GM12878 (cell line): ENCODE data around the gene ZNF3. TPM values are rescaled to one million over a fixed set of nuclear protein-coding genes. Genes with fewer than 3 reads are reported as not detected.

Experiments
- EP300 ChIP-seq, 2 experiments: fragments of 150-350 bp in 1 of 2; IDR thresholded peaks; 2 replicates each; pipeline ENCODE4 v1.6.1; 2011 to 2012; ENCODE audit warnings: low read depth in 2 of 2, low read length in 2 of 2, borderline replicate concordance in 1 of 2, improper control_type of control experiment in 1 of 2, inconsistent platforms in 1 of 2; ENCODE audit not compliant: control insufficient read depth in 1 of 2
- IKZF1 ChIP-seq: fragments of 450-650 bp; conservative IDR thresholded peaks from 2 replicates; pipeline ENCODE4 v1.6.1; 2017; ENCODE audit warnings: antibody characterized with exemption, mild to moderate bottlenecking
- KLF5 ChIP-seq: fragments of 450-650 bp; IDR thresholded peaks from 2 replicates; pipeline ENCODE4 v1.6.1; 2014; ENCODE audit warnings: mild to moderate bottlenecking; ENCODE audit not compliant: partially characterized antibody
- MEF2A ChIP-seq: IDR thresholded peaks from 2 replicates; pipeline ENCODE4 v1.6.1; 2011; ENCODE audit warnings: low read depth, mild to moderate bottlenecking, low read length, moderate library complexity; ENCODE audit not compliant: insufficient read depth
- MTA2 ChIP-seq: fragments of 450-650 bp; IDR thresholded peaks from 2 replicates; pipeline ENCODE4 v1.6.1; 2016; ENCODE audit warnings: low read depth, mild to moderate bottlenecking, moderate library complexity
- RAD51 ChIP-seq: fragments of 450-650 bp; IDR thresholded peaks from 2 replicates; pipeline ENCODE4 v1.6.1; 2016; ENCODE audit warnings: moderate library complexity, mild to moderate bottlenecking, inconsistent platforms
- RCOR1 ChIP-seq: conservative IDR thresholded peaks from 2 replicates; pipeline ENCODE4 v1.6.1; 2012; ENCODE audit warnings: low read depth, low read length, improper control_type of control experiment
- RFX5 ChIP-seq: IDR thresholded peaks from 2 replicates; pipeline ENCODE4 v1.6.1; 2011; ENCODE audit warnings: low read depth, low read length, improper control_type of control experiment
- SMAD5 ChIP-seq: IDR thresholded peaks from 2 replicates; pipeline ENCODE4 v1.6.1; 2016; ENCODE audit warnings: antibody characterized with exemption, low read depth
- SPI1 ChIP-seq: IDR thresholded peaks from 2 replicates; pipeline ENCODE4 v1.6.1; 2011; ENCODE audit warnings: low read depth, mild to moderate bottlenecking, low read length, moderate library complexity, borderline replicate concordance; ENCODE audit not compliant: insufficient read depth
- polyA plus RNA-seq, 11 experiments: library from polyadenylated mRNA; depleted of rRNA in 4 of 11; unstranded in 6 of 11; stranded (reverse) in 5 of 11; fragments of >200 nt; fragmentation: Nextera tagmentation in 4 of 11; fragmentation: Illumina TruSeq in 1 of 11; extraction: Ambion mirVana in 4 of 11; extraction: Trizol in 1 of 11; gene quantifications; 1 replicate in 1 of 11; 2 replicates in 10 of 11; pipeline versions ENCODE4 v1.2.1 to v1.2.3, GENCODE V29; 2011 to 2016; ENCODE audit warnings: inconsistent platforms in 2 of 11, missing spikeins in 2 of 11, low read depth in 1 of 11
- total RNA-seq, 4 experiments: library from RNA; depleted of rRNA in 3 of 4; stranded (reverse); fragments of >200 nt in 3 of 4; fragmentation: Illumina TruSeq in 1 of 4; extraction: Trizol in 1 of 4; gene quantifications; 2 replicates each; pipeline versions ENCODE4 v1.2.1 to v1.2.3, GENCODE V29; 2013 to 2021
- TF ChIP-seq, protein P1 (sequence below): fragments of 450-650 bp; IDR thresholded peaks from 2 replicates; pipeline ENCODE4 v1.6.1; 2016; ENCODE audit warnings: mild to moderate bottlenecking
- TF ChIP-seq, protein P2 (sequence below): fragments of 450-650 bp; IDR thresholded peaks from 2 replicates; pipeline ENCODE4 v1.6.1; 2014; ENCODE audit warnings: mild to moderate bottlenecking
- TF ChIP-seq, protein P3 (sequence below): IDR thresholded peaks from 2 replicates; pipeline ENCODE4 v1.6.1; 2012; ENCODE audit warnings: improper control_type of control experiment, low read depth, low read length; ENCODE audit not compliant: insufficient replicate concordance
- TF ChIP-seq, protein P4 (sequence below): fragments of 450-650 bp; IDR thresholded peaks from 2 replicates; pipeline ENCODE4 v1.6.1; 2018; ENCODE audit warnings: mild to moderate bottlenecking, low read depth, moderate library complexity; ENCODE audit not compliant: partially characterized antibody
- TF ChIP-seq, protein P5 (sequence below): fragments of 450-650 bp; IDR thresholded peaks from 2 replicates; pipeline ENCODE4 v1.6.1; 2018; ENCODE audit warnings: borderline replicate concordance, mild to moderate bottlenecking; ENCODE audit not compliant: partially characterized antibody

The ZNF3 gene
- total and polyA plus RNA-seq, 10 of the 15 experiments (the other 5 are each of a cell fraction or from before 2014, with no cell fraction given), result 17.2 to 37.4 (median 29.4) TPM

DNA sequence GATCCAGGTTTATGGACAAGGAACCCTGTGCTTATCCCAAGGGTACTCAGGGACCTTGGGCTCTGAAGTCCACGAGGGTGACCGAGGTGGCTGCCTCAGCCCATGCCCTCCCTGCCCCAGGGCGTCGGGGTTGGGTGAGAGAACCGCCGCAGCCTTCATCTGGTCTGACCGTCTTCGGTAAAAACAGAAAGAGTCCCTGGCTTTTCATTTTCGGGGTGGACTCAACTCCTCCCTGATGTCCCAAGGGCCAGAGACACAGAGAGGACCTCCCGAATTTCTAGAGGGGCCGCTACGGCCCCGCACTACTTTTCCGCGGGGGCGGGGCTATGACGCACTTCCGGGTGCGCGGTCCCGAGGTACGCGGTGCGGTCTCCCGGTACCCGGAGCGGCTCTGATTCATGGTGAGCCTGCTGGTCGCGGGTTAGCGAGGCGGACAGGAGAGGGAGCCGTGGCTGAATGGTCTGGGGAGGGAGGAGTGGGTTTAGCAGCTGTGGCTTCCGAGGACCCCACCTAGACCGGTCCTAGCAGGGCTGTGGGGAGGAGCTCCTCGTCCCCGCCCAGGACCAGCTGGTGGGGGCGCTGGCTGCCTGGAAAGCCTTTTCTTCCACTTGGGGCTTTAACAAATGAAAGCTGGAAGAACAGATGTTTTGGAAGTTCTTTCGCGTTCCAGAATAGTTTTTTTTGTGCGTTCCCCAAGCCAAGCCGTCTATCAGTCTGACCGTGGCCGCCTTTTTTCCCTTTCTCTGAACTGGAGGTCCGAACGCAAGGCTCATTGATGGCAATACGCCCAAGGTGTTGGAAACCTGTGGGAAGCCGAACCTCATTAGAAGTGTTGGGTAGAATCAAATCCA, 31.9 kb downstream of the ZNF3 start, which contains the start of gene ZSCAN21 (continued):
- TF ChIP-seq, protein P1, sequence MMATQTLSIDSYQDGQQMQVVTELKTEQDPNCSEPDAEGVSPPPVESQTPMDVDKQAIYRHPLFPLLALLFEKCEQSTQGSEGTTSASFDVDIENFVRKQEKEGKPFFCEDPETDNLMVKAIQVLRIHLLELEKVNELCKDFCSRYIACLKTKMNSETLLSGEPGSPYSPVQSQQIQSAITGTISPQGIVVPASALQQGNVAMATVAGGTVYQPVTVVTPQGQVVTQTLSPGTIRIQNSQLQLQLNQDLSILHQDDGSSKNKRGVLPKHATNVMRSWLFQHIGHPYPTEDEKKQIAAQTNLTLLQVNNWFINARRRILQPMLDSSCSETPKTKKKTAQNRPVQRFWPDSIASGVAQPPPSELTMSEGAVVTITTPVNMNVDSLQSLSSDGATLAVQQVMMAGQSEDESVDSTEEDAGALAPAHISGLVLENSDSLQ, result no peak
- TF ChIP-seq SMAD5, result peak; percentile 45; the same call in 1 of the 2 replicates
- TF ChIP-seq, protein P2, sequence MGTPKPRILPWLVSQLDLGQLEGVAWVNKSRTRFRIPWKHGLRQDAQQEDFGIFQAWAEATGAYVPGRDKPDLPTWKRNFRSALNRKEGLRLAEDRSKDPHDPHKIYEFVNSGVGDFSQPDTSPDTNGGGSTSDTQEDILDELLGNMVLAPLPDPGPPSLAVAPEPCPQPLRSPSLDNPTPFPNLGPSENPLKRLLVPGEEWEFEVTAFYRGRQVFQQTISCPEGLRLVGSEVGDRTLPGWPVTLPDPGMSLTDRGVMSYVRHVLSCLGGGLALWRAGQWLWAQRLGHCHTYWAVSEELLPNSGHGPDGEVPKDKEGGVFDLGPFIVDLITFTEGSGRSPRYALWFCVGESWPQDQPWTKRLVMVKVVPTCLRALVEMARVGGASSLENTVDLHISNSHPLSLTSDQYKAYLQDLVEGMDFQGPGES, result no peak
- TF ChIP-seq, protein P3, sequence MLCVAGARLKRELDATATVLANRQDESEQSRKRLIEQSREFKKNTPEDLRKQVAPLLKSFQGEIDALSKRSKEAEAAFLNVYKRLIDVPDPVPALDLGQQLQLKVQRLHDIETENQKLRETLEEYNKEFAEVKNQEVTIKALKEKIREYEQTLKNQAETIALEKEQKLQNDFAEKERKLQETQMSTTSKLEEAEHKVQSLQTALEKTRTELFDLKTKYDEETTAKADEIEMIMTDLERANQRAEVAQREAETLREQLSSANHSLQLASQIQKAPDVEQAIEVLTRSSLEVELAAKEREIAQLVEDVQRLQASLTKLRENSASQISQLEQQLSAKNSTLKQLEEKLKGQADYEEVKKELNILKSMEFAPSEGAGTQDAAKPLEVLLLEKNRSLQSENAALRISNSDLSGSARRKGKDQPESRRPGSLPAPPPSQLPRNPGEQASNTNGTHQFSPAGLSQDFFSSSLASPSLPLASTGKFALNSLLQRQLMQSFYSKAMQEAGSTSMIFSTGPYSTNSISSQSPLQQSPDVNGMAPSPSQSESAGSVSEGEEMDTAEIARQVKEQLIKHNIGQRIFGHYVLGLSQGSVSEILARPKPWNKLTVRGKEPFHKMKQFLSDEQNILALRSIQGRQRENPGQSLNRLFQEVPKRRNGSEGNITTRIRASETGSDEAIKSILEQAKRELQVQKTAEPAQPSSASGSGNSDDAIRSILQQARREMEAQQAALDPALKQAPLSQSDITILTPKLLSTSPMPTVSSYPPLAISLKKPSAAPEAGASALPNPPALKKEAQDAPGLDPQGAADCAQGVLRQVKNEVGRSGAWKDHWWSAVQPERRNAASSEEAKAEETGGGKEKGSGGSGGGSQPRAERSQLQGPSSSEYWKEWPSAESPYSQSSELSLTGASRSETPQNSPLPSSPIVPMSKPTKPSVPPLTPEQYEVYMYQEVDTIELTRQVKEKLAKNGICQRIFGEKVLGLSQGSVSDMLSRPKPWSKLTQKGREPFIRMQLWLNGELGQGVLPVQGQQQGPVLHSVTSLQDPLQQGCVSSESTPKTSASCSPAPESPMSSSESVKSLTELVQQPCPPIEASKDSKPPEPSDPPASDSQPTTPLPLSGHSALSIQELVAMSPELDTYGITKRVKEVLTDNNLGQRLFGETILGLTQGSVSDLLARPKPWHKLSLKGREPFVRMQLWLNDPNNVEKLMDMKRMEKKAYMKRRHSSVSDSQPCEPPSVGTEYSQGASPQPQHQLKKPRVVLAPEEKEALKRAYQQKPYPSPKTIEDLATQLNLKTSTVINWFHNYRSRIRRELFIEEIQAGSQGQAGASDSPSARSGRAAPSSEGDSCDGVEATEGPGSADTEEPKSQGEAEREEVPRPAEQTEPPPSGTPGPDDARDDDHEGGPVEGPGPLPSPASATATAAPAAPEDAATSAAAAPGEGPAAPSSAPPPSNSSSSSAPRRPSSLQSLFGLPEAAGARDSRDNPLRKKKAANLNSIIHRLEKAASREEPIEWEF, result no peak
- TF ChIP-seq, protein P4, sequence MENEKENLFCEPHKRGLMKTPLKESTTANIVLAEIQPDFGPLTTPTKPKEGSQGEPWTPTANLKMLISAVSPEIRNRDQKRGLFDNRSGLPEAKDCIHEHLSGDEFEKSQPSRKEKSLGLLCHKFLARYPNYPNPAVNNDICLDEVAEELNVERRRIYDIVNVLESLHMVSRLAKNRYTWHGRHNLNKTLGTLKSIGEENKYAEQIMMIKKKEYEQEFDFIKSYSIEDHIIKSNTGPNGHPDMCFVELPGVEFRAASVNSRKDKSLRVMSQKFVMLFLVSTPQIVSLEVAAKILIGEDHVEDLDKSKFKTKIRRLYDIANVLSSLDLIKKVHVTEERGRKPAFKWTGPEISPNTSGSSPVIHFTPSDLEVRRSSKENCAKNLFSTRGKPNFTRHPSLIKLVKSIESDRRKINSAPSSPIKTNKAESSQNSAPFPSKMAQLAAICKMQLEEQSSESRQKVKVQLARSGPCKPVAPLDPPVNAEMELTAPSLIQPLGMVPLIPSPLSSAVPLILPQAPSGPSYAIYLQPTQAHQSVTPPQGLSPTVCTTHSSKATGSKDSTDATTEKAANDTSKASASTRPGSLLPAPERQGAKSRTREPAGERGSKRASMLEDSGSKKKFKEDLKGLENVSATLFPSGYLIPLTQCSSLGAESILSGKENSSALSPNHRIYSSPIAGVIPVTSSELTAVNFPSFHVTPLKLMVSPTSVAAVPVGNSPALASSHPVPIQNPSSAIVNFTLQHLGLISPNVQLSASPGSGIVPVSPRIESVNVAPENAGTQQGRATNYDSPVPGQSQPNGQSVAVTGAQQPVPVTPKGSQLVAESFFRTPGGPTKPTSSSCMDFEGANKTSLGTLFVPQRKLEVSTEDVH, result peak; percentile 65
- TF ChIP-seq RAD51, result no peak
- no peak for TF ChIP-seq MEF2A
- TF ChIP-seq MTA2, result no peak
- peak; percentile 44 for TF ChIP-seq KLF5
- peak; percentile 74 for TF ChIP-seq IKZF1
- TF ChIP-seq EP300 (IDR thresholded peaks at IDR 0.05; ENCODE audit: borderline replicate concordance in 1 of 2, control insufficient read depth in 1 of 2, low read depth in 2 of 2, low read length in 2 of 2), result no peak
- TF ChIP-seq RFX5, result no peak
- TF ChIP-seq RCOR1, result no peak
- TF ChIP-seq SPI1, result no peak
- TF ChIP-seq, protein P5, sequence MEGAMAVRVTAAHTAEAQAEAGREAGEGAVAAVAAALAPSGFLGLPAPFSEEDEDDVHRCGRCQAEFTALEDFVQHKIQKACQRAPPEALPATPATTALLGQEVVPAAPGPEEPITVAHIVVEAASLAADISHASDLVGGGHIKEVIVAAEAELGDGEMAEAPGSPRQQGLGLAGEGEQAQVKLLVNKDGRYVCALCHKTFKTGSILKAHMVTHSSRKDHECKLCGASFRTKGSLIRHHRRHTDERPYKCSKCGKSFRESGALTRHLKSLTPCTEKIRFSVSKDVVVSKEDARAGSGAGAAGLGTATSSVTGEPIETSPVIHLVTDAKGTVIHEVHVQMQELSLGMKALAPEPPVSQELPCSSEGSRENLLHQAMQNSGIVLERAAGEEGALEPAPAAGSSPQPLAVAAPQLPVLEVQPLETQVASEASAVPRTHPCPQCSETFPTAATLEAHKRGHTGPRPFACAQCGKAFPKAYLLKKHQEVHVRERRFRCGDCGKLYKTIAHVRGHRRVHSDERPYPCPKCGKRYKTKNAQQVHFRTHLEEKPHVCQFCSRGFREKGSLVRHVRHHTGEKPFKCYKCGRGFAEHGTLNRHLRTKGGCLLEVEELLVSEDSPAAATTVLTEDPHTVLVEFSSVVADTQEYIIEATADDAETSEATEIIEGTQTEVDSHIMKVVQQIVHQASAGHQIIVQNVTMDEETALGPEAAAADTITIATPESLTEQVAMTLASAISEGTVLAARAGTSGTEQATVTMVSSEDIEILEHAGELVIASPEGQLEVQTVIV, result peak; percentile 58
